ENCODE results near the gene SCUBE3. TPM values are rescaled to one million over a fixed set of nuclear protein-coding genes. Genes with fewer than 3 reads are reported as not detected.

Gene SCUBE3
- total RNA-seq, 1 experiment from 2014 or later = 0.17 TPM

DNA sequence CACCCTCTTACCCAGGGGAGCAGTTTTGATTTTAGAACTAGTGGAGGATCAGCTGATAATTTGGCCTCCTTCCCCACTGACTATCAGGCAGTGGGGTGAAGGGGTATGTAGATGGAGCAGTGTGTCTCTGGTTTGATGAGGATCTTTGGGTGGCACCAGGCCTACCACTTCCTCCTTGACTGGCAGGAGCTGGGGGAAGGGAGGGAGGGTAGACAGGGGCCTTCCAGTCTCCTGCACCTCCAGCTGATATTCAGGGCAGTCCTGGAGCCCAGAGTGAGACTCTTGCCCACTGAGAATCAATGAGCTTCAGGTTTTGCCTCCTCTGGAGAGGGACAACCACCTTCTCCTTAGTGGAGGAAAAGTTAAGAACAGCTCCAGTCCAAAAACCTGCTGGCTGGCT, 87.1 kb downstream of the SCUBE3 start:
- no peak for TF ChIP-seq EZH2 (IDR thresholded peaks at IDR 0.05; ENCODE audit: low read depth)
- TF ChIP-seq, protein P1, sequence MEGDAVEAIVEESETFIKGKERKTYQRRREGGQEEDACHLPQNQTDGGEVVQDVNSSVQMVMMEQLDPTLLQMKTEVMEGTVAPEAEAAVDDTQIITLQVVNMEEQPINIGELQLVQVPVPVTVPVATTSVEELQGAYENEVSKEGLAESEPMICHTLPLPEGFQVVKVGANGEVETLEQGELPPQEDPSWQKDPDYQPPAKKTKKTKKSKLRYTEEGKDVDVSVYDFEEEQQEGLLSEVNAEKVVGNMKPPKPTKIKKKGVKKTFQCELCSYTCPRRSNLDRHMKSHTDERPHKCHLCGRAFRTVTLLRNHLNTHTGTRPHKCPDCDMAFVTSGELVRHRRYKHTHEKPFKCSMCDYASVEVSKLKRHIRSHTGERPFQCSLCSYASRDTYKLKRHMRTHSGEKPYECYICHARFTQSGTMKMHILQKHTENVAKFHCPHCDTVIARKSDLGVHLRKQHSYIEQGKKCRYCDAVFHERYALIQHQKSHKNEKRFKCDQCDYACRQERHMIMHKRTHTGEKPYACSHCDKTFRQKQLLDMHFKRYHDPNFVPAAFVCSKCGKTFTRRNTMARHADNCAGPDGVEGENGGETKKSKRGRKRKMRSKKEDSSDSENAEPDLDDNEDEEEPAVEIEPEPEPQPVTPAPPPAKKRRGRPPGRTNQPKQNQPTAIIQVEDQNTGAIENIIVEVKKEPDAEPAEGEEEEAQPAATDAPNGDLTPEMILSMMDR (conservative IDR thresholded peaks at IDR 0.05) = no peak
- no peaks in the 10 kb centered on the region for H3K36me3 ChIP-seq (ENCODE audit: low read depth)
- POLR2A ChIA-PET (ENCODE audit: unreplicated experiment) = no interaction called here
- no peak overlapping the region for H2AFZ ChIP-seq
- H3K9me3 ChIP-seq (ENCODE audit: insufficient read depth, low read depth) = no peaks in the 10 kb centered on the region
- no peak overlapping the region for H3K27ac ChIP-seq
- no peak overlapping the region for H3K4me3 ChIP-seq
- no peak for DNase-seq
- H3K79me2 ChIP-seq (ENCODE audit: low read depth) = no peaks in the 10 kb centered on the region; the same call in 1 of the 2 replicates
- CTCF ChIA-PET = interaction anchor here (0.6 kb wide), 1 partner anchor 285 kb away, joined by 5 read pairs; no protein-coding TSS in a partner anchor
- no TSS peak for BruUV-seq (replicated peaks)
- H3K27me3 ChIP-seq (ENCODE audit: insufficient read depth, low read depth) = no peaks in the 10 kb centered on the region
- peaks cover 39% of the 10 kb centered on the region for H3K4me1 ChIP-seq (replicated peaks; ENCODE audit: insufficient read depth)
- no peak overlapping the region for H3K4me2 ChIP-seq
- intact Hi-C loops (cut with micrococcal nuclease; ENCODE audit: unreplicated experiment) = no loop called here
- peaks cover 11% of the 10 kb centered on the region; the same call in 1 of the 2 replicates for H3F3A ChIP-seq (ENCODE audit: insufficient read depth, low read depth)
- H4K20me1 ChIP-seq (ENCODE audit: insufficient read depth) = no peaks in the 10 kb centered on the region
- H3K9me2 ChIP-seq (ENCODE audit: insufficient read depth) = no peaks in the 10 kb centered on the region

Other genes with a start within 250 kb of the SCUBE3 start
- gene TCP11, start 72.6 kb upstream of the SCUBE3 start, total RNA-seq (2021) = not detected in 2 replicates
- gene ZNF76, start 45.8 kb downstream of the SCUBE3 start, total RNA-seq (2021) = 38.8 and 39.9 TPM in 2 replicates
- 19.6 and 27.0 TPM in 2 replicates for gene DEF6, start 83.9 kb downstream of the SCUBE3 start, total RNA-seq (2021)
- 18.8 and 24.7 TPM in 2 replicates for gene PPARD, start 128.6 kb downstream of the SCUBE3 start, total RNA-seq (2021)
- 6.9 and 9.6 TPM in 2 replicates for gene FANCE, start 238.4 kb downstream of the SCUBE3 start, total RNA-seq (2021)